H1 (cell line): ENCODE data around the gene SMNDC1. TPM values are rescaled to one million over a fixed set of nuclear protein-coding genes. Genes with fewer than 3 reads are reported as not detected.
A peak's percentile ranks its signal among the peaks of the same experiment; 100 is the strongest.

Experiments used
- CTCF ChIA-PET: fragments of 300-600 bp; sonication (Branson Sonifier 250); formaldehyde crosslinking; loops from one replicate; lab custom pipeline; 2021; ENCODE audit not compliant: partially characterized antibody; lab: Charles Lee
- POLR2A ChIA-PET: fragments of 300-600 bp; sonication (Branson Sonifier 250); formaldehyde crosslinking; loops from one replicate; lab custom pipeline; 2021; ENCODE audit warnings: inconsistent platforms; ENCODE audit not compliant: partially characterized antibody; lab: Charles Lee
- DNase-seq, 2 experiments: peaks; one replicate each; pipeline versions ENCODE4 v3.0.0 to v3.0.0-alpha.2; 2010 to 2022; ENCODE audit warnings: low spot score in 2 of 2, low read depth in 1 of 2, mixed read lengths in 1 of 2
- FAIRE-seq: peaks from 2 replicates; lab custom pipeline; 2011; peaks lifted over from hg19 to GRCh38; lab: Jason Lieb, UNC
- H2AFZ ChIP-seq: 2 replicates; pipeline ENCODE4 v1.8.1; 2012; ENCODE audit warnings: low read length, inconsistent platforms
- H2AK5ac ChIP-seq: 2 replicates; pipeline ENCODE4 v1.6.1; 2013; ENCODE audit warnings: low read depth, low read length
- H2BK120ac ChIP-seq: replicated peaks from 2 replicates; pipeline ENCODE3; 2013; ENCODE audit warnings: low read depth, low read length, inconsistent platforms
- H2BK12ac ChIP-seq: 2 replicates; pipeline ENCODE4 v1.6.1; 2013; ENCODE audit warnings: low read depth, low read length
- H2BK15ac ChIP-seq: 2 replicates; pipeline ENCODE4 v1.6.1; 2013; ENCODE audit warnings: low read length
- H2BK20ac ChIP-seq: 2 replicates; pipeline ENCODE4 v1.6.1; 2013; ENCODE audit warnings: low read length
- H2BK5ac ChIP-seq: 2 replicates; pipeline ENCODE4 v1.6.1; 2013; ENCODE audit warnings: low read depth, low read length
- H3K14ac ChIP-seq: 2 replicates; pipeline ENCODE4 v1.6.1; 2013; ENCODE audit warnings: inconsistent platforms; ENCODE audit not compliant: insufficient read length
- H3K18ac ChIP-seq: 2 replicates; pipeline ENCODE4 v1.6.1; 2013; ENCODE audit warnings: low read length; ENCODE audit errors: extremely low read depth
- H3K23ac ChIP-seq: 2 replicates; pipeline ENCODE4 v1.6.1; 2013; ENCODE audit warnings: inconsistent platforms; ENCODE audit not compliant: insufficient read length
- H3K23me2 ChIP-seq: 2 replicates; pipeline ENCODE4 v1.6.1; 2013; ENCODE audit warnings: low read depth, low read length
- H3K27ac ChIP-seq: 2 replicates; pipeline ENCODE4 v1.6.1; 2011; ENCODE audit warnings: low read depth, low read length, inconsistent platforms
- H3K27me3 ChIP-seq, 4 experiments: replicated peaks in 1 of 4; 1 replicate in 1 of 4; 2 replicates in 3 of 4; pipeline versions ENCODE4 v1.6.1 to v1.8.1; 2011 to 2013; ENCODE audit warnings: low read length in 3 of 4, mild to moderate bottlenecking in 3 of 4, inconsistent platforms in 2 of 4, mixed read lengths in 2 of 4, moderate library complexity in 1 of 4; ENCODE audit not compliant: control insufficient read depth in 3 of 4, insufficient read depth in 3 of 4; ENCODE audit errors: extremely low read depth in 1 of 4
- H3K36me3 ChIP-seq, 4 experiments: 2 replicates each; pipeline versions ENCODE4 v1.6.1 to v1.8.1; 2011 to 2013; ENCODE audit warnings: mild to moderate bottlenecking in 4 of 4, low read length in 3 of 4, moderate library complexity in 2 of 4, control low read depth in 1 of 4, inconsistent platforms in 1 of 4; ENCODE audit not compliant: insufficient read depth in 4 of 4, control insufficient read depth in 2 of 4
- H3K4ac ChIP-seq: replicated peaks from 2 replicates; pipeline ENCODE3; 2013; ENCODE audit warnings: low read length, low read depth, mixed read lengths, inconsistent platforms; ENCODE audit not compliant: insufficient read length
- H3K4me1 ChIP-seq, 4 experiments: replicated peaks in 1 of 4; 1 replicate in 1 of 4; 2 replicates in 3 of 4; pipeline versions ENCODE4 v1.6.1 to v1.8.1; 2011 to 2013; ENCODE audit warnings: low read length in 3 of 4, inconsistent platforms in 2 of 4, mixed read lengths in 1 of 4; ENCODE audit not compliant: insufficient read depth in 4 of 4, control insufficient read depth in 3 of 4
- H3K4me2 ChIP-seq, 2 experiments: 2 replicates each; pipeline versions ENCODE4 v1.6.1 to v1.8.1; 2011 to 2013; ENCODE audit warnings: low read depth in 2 of 2, low read length in 2 of 2, control low read depth in 1 of 2, inconsistent platforms in 1 of 2, mild to moderate bottlenecking in 1 of 2; ENCODE audit not compliant: insufficient read depth in 1 of 2
- H3K4me3 ChIP-seq, 4 experiments: fragments of 200-600, 300-600 bp in 1 of 4; sonication (generic), shearing (Covaris generic), sonication (Bioruptor Twin) in 1 of 4; 2 replicates each; pipeline versions ENCODE4 v1.5.1 to v1.8.1; 2011 to 2016; ENCODE audit warnings: low read length in 4 of 4, low read depth in 3 of 4, control low read depth in 2 of 4, inconsistent platforms in 2 of 4, mild to moderate bottlenecking in 2 of 4, mixed read lengths in 1 of 4, moderate library complexity in 1 of 4; ENCODE audit not compliant: insufficient read depth in 2 of 4; ENCODE audit errors: extremely low read depth in 1 of 4
- H3K56ac ChIP-seq: replicated peaks from 2 replicates; pipeline ENCODE3; 2013; ENCODE audit warnings: low read depth, mild to moderate bottlenecking, mixed read lengths, low read length, inconsistent platforms; ENCODE audit not compliant: insufficient read length
- H3K79me1 ChIP-seq: 2 replicates; pipeline ENCODE4 v1.6.1; 2013; ENCODE audit warnings: low read depth, low read length, control low read depth
- H3K79me2 ChIP-seq, 2 experiments: 2 replicates each; pipeline versions ENCODE4 v1.6.1 to v1.8.1; 2012 to 2013; ENCODE audit warnings: low read length in 2 of 2, mild to moderate bottlenecking in 2 of 2, inconsistent platforms in 1 of 2; ENCODE audit not compliant: insufficient read depth in 2 of 2, control insufficient read depth in 1 of 2
- H3K9ac ChIP-seq, 4 experiments: replicated peaks in 1 of 4; 1 replicate in 1 of 4; 2 replicates in 3 of 4; pipeline versions ENCODE4 v1.6.1 to v1.8.1; 2011 to 2013; ENCODE audit warnings: low read depth in 3 of 4, low read length in 3 of 4, control low read depth in 2 of 4, mild to moderate bottlenecking in 2 of 4, moderate library complexity in 2 of 4, inconsistent platforms in 1 of 4; ENCODE audit errors: extremely low read depth in 1 of 4
- H3K9me3 ChIP-seq, 2 experiments: 2 replicates each; pipeline versions ENCODE4 v1.6.1 to v1.8.1; 2012 to 2013; ENCODE audit warnings: mild to moderate bottlenecking in 2 of 2, moderate library complexity in 2 of 2, control low read depth in 1 of 2, inconsistent platforms in 1 of 2, low read depth in 1 of 2, low read length in 1 of 2, mixed read lengths in 1 of 2; ENCODE audit not compliant: insufficient read depth in 2 of 2
- H4K20me1 ChIP-seq, 2 experiments: replicated peaks in 1 of 2; 2 replicates each; pipeline versions ENCODE3 to v1.8.1; 2011 to 2013; ENCODE audit warnings: inconsistent platforms in 2 of 2, low read length in 2 of 2, mild to moderate bottlenecking in 1 of 2; ENCODE audit not compliant: insufficient read depth in 2 of 2, control insufficient read depth in 1 of 2
- H4K5ac ChIP-seq: 2 replicates; pipeline ENCODE4 v1.6.1; 2013; ENCODE audit warnings: low read length, low read depth, mixed read lengths, inconsistent platforms; ENCODE audit not compliant: insufficient read length
- H4K8ac ChIP-seq: 2 replicates; pipeline ENCODE4 v1.8.0; 2013; ENCODE audit warnings: mild to moderate bottlenecking, moderate library complexity, low read length, inconsistent platforms; ENCODE audit not compliant: insufficient read depth; ENCODE audit errors: extremely low read depth
- H4K91ac ChIP-seq: replicated peaks from 2 replicates; pipeline ENCODE3; 2013; ENCODE audit warnings: low read length, mixed read lengths, inconsistent platforms; ENCODE audit not compliant: insufficient read length
- CBX8 ChIP-seq: fragments of 300-800, 300-1000 bp; sonication (generic); IDR thresholded peaks from 2 replicates; pipeline ENCODE4 v1.7.1; 2016; ENCODE audit warnings: low read depth, low read length, borderline replicate concordance
- CHD2 ChIP-seq: IDR thresholded peaks from 2 replicates; pipeline ENCODE4 v1.6.1; 2012; ENCODE audit warnings: low read length, improper control_type of control experiment
- CREB1 ChIP-seq: IDR thresholded peaks from 2 replicates; pipeline ENCODE4 v1.6.1; 2012; ENCODE audit warnings: inconsistent platforms
- E2F6 ChIP-seq: IDR thresholded peaks from 2 replicates; pipeline ENCODE4 v1.6.1; 2012; ENCODE audit warnings: inconsistent platforms
- GTF2F1 ChIP-seq: IDR thresholded peaks from 2 replicates; pipeline ENCODE4 v1.6.1; 2012; ENCODE audit warnings: low read depth, low read length, improper control_type of control experiment, borderline replicate concordance
- KDM5A ChIP-seq: fragments of 200-600 bp; IDR thresholded peaks from 2 replicates; pipeline ENCODE4 v1.7.1; 2012; ENCODE audit warnings: mild to moderate bottlenecking, low read length, inconsistent platforms, mixed read lengths
- POU5F1 ChIP-seq: IDR thresholded peaks from 2 replicates; pipeline ENCODE4 v1.6.1; 2011; ENCODE audit warnings: low read depth, mild to moderate bottlenecking, low read length, moderate library complexity
- RBBP5 ChIP-seq: IDR thresholded peaks from 2 replicates; pipeline ENCODE4 v1.7.1; 2012; ENCODE audit warnings: low read depth, mild to moderate bottlenecking, inconsistent platforms, low read length, moderate library complexity, borderline replicate concordance
- RFX5 ChIP-seq: IDR thresholded peaks from 2 replicates; pipeline ENCODE4 v1.6.1; 2011; ENCODE audit warnings: low read depth, low read length, improper control_type of control experiment, borderline replicate concordance
- SIX5 ChIP-seq: IDR thresholded peaks from 2 replicates; pipeline ENCODE4 v1.6.1; 2011; ENCODE audit warnings: mild to moderate bottlenecking, low read depth, low read length
- SUZ12 ChIP-seq: fragments of 200-600 bp; sonication (generic); IDR thresholded peaks from 2 replicates; pipeline ENCODE4 v1.6.1; 2012; ENCODE audit warnings: mild to moderate bottlenecking, inconsistent platforms, low read length, moderate library complexity, mixed read lengths
- WGBS, 2 experiments: shearing (Covaris generic) in 1 of 2; methylation state at CpG; one replicate each; pipeline versions ENCODE4 v1.1.6 to v1.1.7; 2013 to 2015; ENCODE audit warnings: low lambda C conversion rate in 2 of 2, mixed read lengths in 2 of 2, inconsistent platforms in 1 of 2, low coverage in 1 of 2, missing lambda C conversion rate in 1 of 2; ENCODE audit not compliant: insufficient replicate concordance in 2 of 2, insufficient coverage in 1 of 2, insufficient read length in 1 of 2; ENCODE audit errors: extremely low coverage in 1 of 2, missing lambda C conversion rate in 1 of 2; 5-methylcytosine and 5-hydroxymethylcytosine counted together
- polyA plus RNA-seq, 7 experiments: library from polyadenylated mRNA; depleted of rRNA in 3 of 7; stranded (reverse) in 5 of 7; unstranded in 2 of 7; fragments of >200 nt in 5 of 7; fragments of 200-250 nt in 2 of 7; gene quantifications; 1 replicate in 5 of 7; 2 replicates in 1 of 7; 4 replicates in 1 of 7; pipeline versions ENCODE4 v1.2.1 to v1.2.3, GENCODE V29; 2011 to 2013; ENCODE audit warnings: missing spikeins in 2 of 7, mixed read lengths in 2 of 7
- total RNA-seq: library from RNA; stranded (reverse); fragmentation: NEBNext Ultra II Directional; extraction: Animal tissue kit (Norgen Biotek cat#: 25700); gene quantifications from 2 replicates; pipeline ENCODE4 v1.2.1, GENCODE V29; 2021

Gene SMNDC1
- total and polyA plus RNA-seq, 2 of the 8 experiments (the other 6 are each of a cell fraction or from before 2014, with no cell fraction given): 8.1 to 48.6 TPM

GRCh38 chr10:110335314-110336064, 30.8 kb upstream of the SMNDC1 start:
- H3K14ac ChIP-seq: no peak overlapping the region
- DNase-seq (no peak), FAIRE-seq (no peak)
- H4K20me1 ChIP-seq: no peaks in the 10 kb centered on the region
- H3K18ac ChIP-seq: no peak overlapping the region
- H3K27ac ChIP-seq: no peak overlapping the region
- H4K8ac ChIP-seq: no peak overlapping the region
- H2AK5ac ChIP-seq: no peak overlapping the region
- peaks cover 7 to 14% of the 10 kb centered on the region in 2 experiments; a peak in 3 of 4 replicates for H3K9me3 ChIP-seq
- no peak overlapping the region for H3K4ac ChIP-seq
- H3K79me2 ChIP-seq: no peaks in the 10 kb centered on the region
- no peak overlapping the region for H4K5ac ChIP-seq
- H4K91ac ChIP-seq: peak overlapping the region; percentile 58
- H3K79me1 ChIP-seq: no peaks in the 10 kb centered on the region
- no peak overlapping the region for H3K9ac ChIP-seq
- H3K36me3 ChIP-seq: no peaks in the 10 kb centered on the region; a peak in 1 of 8 replicates
- H2BK120ac ChIP-seq: no peak overlapping the region
- H3K23me2 ChIP-seq: peaks cover 2% of the 10 kb centered on the region; the same call in 1 of the 2 replicates
- no peak overlapping the region for H3K23ac ChIP-seq
- H3K4me2 ChIP-seq: peak overlapping the region; percentile 44 to 56; a peak in 3 of 4 replicates
- no peak overlapping the region for H3K56ac ChIP-seq
- H3K4me3 ChIP-seq: peak overlapping the region in 1 of 4 experiments; percentile 8; a peak in 1 of 8 replicates
- POLR2A ChIA-PET: interaction anchor here (0.6 to 1.0 kb wide), 2 partner anchors 272 to 620 kb away, joined by 3 read pairs; no protein-coding TSS in a partner anchor
- CTCF ChIA-PET: interaction anchor here (1.0 to 2.6 kb wide), 11 partner anchors 8 to 212 kb away, joined by 3 to 13 read pairs (median 4); no protein-coding TSS in a partner anchor
- H2BK12ac ChIP-seq: no peak overlapping the region
- peak overlapping the region; percentile 87 for H2AFZ ChIP-seq
- H2BK20ac ChIP-seq: no peak overlapping the region
- H3K4me1 ChIP-seq: peaks cover 5 to 12% (median 6%) of the 10 kb centered on the region in 4 experiments; a peak in 6 of 7 replicates
- 79% methylated on average over 7 of the region's 7 CpGs; no CpG with 5 or more reads in 1 of the 2 experiments for WGBS, 2 experiments
- H2BK5ac ChIP-seq: no peak overlapping the region; the same call in 1 of the 2 replicates
- no peaks in the 10 kb centered on the region for H3K27me3 ChIP-seq
- no peak overlapping the region for H2BK15ac ChIP-seq
- TF ChIP-seq RBBP5: no peak
- no peak for TF ChIP-seq CHD2
- TF ChIP-seq SIX5: no peak
- TF ChIP-seq CBX8: no peak
- no peak for TF ChIP-seq E2F6
- no peak for TF ChIP-seq GTF2F1
- no peak for TF ChIP-seq SUZ12
- no peak for TF ChIP-seq CREB1
- no peak for TF ChIP-seq RFX5
- no peak for TF ChIP-seq KDM5A
- TF ChIP-seq POU5F1: no peak
